CD4-positive, alpha-beta T cell treated with Interleukin-12 subunit alpha and Interleukin-12 subunit beta, for 1 hour (primary cell): ENCODE measurements around the gene YJU2.
"Not testable (repeated sequence)": the region's sequence is repeated elsewhere in the genome, so short reads cannot be mapped to it uniquely, and the experiment has no call there.

Source experiments
- DNase-seq: peaks from one replicate; pipeline ENCODE4 v3.0.0-alpha.2; 2020

The YJU2 gene

DNA sequence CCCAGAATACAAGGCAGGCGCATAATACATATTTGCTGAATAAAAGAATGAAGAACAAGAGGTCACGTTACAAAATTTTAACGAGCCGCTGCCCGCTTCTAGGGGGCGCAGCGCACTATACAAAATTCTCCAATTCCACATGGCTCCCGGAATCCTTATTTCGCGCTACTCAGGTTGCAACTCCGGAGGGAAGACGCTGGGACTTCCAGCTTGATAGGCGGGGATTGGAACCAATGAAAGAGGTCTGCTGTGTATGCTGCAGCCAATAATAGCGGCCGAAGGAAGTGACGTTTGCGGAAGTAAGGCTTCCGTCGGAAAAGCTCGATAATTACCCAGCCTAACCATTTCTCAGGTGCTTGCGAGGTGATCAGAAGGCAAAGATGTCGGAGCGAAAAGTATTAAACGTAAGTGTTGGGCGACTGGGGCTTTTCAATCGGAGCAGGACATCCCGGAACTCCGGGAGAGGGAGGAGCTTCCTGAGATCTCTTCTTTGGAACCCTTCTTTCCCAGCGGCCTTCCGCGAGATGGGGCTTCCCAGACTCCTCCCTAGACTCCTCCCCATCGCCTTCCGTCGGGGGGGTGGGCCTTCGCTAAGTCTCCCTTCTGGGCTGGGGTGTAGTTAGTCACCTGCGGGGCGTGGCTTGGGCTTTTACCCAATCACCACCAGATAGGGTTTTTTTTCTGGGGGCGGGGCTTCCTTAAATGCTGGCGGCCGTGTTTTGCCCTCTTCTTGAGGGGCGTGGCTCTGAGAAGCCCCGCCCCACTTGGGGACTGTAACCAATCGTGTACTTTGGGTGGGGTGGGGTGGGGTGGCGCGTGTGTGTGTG lies at the start of gene YJU2:
Gene YJU2, plus strand, starts transcription at position 314 of the 827 bp plus-strand sequence. Its CDS starts 67 bp downstream, at position 381.
- DNase-seq = peak; percentile 99

GRCh38 chr19:4197228-4197624 lies 49.7 kb upstream of the YJU2 start:
- DNase-seq = no peak

- no peak for DNase-seq
These were observed 49.0 kb upstream of the YJU2 start for GRCh38 chr19:4197625-4198466.

DNA sequence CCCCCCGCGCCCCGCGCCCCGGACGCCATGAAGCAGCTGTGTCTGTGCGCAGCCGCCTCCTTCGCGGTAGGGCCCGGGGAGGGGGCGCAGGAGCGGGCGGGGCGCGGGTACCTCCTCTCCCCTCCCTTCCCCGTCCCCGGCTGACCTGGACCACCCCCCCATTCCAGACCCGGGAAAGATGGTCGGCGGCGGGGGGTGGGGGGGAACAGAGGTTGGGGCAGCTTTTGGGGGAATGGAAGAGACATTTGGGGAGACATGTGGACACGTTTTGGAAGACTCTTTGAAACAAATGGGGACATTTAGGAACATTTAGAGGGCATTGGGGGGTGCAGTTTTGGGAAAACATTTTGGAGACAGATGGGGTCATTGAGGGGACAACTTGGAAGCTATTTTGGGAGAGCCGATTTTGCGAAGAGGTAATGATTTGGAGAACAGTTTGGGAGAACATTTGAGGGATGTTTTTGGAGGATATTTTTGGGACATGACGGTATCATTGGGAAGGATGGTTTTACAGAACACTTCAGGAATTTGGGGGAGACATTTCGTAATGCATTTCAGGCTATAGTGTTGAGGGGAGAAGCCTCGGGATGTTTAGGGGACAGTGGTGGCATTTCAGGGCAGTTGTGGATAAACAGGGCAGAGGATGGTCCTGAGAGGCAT lies 48.3 kb upstream of the YJU2 start:
- DNase-seq = no peak

GRCh38 chr19:4199699-4200293 lies 47.1 kb upstream of the YJU2 start:
- DNase-seq = no peak

GRCh38 chr19:4200940-4201542 lies 45.8 kb upstream of the YJU2 start:
- no peak for DNase-seq

DNA sequence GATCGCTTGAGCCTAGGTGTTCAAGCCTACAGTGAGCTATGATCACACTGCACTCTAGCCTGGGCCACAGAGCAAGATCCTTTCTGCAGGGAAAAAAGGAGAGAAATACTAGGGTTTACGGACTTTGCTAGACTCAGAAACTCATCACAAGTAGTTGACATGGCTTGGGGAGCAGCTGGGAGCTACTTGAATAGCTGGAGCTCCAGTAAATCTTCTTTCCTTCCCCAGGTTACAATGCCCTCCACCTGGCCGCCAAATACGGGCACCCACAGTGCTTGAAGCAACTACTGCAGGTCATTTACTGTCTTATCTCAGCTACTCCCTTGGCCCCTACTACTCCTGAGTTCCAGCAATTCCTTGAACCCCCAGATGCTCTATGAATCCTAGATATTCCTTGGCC lies 45.1 kb upstream of the YJU2 start:
- no peak for DNase-seq

- DNase-seq = no peak
These were observed 39.9 kb upstream of the YJU2 start for GRCh38 chr19:4206818-4207484.

- no peak for DNase-seq
These were observed 38.3 kb upstream of the YJU2 start for GRCh38 chr19:4208385-4209094.

GRCh38 chr19:4210166-4210731 lies 36.6 kb upstream of the YJU2 start:
- DNase-seq = no peak

DNA sequence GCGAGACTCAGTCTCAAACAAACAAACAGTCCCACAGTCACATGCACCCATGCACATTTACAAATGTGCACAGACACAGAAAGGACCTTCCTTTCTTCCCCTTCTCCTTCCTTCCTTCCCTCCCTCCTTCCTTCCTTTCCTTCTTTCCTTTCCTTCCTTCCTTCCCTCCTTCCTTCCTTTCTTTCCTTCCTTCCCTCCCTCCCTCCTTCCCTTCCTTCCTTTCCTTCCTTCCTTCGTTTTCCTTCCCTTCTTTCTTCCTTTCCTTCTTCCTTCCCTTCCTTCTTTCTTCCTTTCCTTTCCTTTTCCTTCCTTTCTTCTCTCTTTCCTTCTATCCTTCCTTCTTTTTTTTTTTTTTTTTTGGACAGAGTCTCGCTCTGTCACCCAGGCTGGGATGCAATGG lies 33.8 kb upstream of the YJU2 start:
- DNase-seq = no peak

- DNase-seq = no peak
These were observed 31.1 kb upstream of the YJU2 start for GRCh38 chr19:4215807-4216206.

DNA sequence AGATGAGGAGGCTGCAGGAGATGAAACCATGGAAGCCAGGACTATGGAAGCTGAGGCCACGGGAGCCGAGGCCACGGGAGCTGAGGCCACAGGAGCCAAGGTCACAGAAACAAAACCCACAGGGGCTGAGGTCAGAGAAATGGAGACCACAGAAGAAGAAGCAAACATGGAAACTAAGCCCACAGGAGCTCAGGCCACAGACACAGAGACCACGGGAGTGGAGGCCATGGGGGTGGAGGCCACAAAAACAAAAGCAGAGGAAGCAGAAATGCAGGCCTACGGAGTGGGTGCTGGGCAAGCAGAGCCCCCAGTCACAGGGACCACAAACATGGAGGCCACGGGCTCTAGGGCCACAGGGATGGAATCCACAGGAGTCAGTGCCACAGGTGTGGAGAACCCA lies 30.0 kb upstream of the YJU2 start:
- DNase-seq = no peak

DNA sequence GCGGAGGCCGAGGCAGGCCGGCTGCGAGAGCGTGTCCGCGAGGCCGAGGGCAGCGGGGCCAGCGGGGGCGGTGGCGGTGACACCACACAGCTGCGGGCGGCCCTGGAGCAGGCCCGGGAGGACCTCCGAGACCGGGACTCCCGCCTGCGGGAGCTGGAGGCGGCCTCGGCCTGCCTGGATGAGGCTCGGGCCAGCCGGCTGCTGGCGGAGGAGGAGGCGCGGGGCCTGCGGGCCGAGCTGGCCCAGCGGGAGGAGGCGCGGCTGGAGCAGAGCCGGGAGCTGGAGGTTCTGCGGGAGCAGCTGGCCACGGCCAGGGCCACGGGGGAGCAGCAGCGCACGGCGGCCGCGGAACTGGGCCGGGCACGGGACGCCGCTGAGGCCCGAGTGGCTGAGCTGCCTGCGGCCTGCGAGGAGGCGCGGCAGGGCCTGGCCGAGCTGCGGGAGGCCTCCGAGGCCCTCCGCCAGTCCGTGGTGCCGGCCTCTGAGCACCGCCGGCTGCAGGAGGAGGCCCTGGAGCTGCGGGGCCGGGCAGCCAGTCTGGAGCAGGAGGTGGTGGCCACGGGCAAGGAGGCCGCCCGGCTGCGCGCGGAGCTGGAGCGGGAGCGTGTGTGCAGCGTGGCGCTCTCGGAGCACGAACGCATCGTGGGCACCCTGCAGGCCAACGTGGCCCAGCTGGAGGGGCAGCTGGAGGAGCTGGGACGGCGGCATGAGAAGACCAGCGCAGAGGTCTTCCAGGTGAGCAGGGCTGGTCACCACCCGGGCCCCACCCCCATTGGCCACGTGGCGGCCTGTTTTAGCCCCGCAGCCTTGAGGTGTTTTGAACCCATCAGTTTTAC lies 29.2 kb upstream of the YJU2 start:
- no peak for DNase-seq

DNA sequence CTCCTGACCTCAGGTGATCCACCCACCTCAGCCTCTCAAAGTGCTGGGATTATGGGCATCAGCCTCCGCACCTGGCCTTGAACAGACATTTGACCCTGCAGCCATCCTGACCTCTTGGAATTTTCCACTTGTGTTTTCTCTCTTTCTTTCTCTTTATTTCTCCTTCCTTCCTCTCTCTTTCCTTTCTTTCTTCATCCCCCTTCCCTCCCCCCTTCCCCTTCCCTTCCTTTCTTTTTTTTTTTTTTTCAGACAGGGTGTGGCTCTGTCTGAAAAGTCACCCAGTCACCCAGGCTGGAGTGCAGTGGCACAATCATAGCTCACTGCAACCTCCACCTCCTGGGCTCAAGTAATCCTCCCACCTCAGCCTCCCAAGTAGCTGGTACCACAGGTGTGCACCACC lies 28.4 kb upstream of the YJU2 start:
- DNase-seq = not testable (repeated sequence)

GRCh38 chr19:4220188-4220587 lies 26.7 kb upstream of the YJU2 start:
- no peak for DNase-seq

GRCh38 chr19:4224470-4224869 lies 22.4 kb upstream of the YJU2 start:
- no peak for DNase-seq

GRCh38 chr19:4225885-4226284 lies 21.0 kb upstream of the YJU2 start:
- no peak for DNase-seq

DNA sequence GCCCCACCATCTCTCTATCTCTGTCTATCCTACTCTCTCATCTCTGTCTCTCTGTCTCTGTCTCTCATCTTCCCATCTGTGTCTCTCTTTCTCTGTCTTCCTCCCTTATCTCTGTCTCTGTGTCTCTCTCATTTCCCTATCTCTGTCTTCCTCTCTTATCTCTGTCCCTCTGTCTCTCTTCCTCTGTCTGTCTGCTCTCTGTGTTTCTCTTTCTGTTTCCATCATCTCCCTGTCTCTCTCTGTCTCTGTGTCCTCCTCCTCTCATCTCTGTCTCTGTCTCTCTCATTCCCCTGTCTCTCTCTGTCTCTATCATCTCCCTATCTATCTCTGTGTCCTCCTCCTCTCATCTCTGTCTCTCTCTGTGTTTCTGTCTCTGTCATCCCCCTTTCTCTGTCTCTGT lies 19.1 kb upstream of the YJU2 start:
- DNase-seq = no peak

- DNase-seq = no peak
These were observed 18.1 kb upstream of the YJU2 start for GRCh38 chr19:4228765-4229178.
